Neutrophil (primary cell): ENCODE results near the gene INSC.

Experiments used
- H3K27ac ChIP-seq: fragments of 200-600 bp; sonication (generic); 2 replicates; pipeline ENCODE4 v1.5.1; 2016; ENCODE audit warnings: mild to moderate bottlenecking, moderate library complexity
- H3K27me3 ChIP-seq: fragments of 200-600 bp; sonication (generic); 2 replicates; pipeline ENCODE4 v1.6.0; 2016; ENCODE audit warnings: mild to moderate bottlenecking
- H3K36me3 ChIP-seq: fragments of 200-600 bp; sonication (generic); 2 replicates; pipeline ENCODE4 v1.5.1; 2017
- H3K4me1 ChIP-seq, 2 experiments: fragments of 200-600 bp in 1 of 2; sonication (generic) in 1 of 2; 1 replicate in 1 of 2; 2 replicates in 1 of 2; pipeline versions ENCODE4 v1.5.1 to v1.6.1; 2013 to 2016; ENCODE audit warnings: low read depth in 1 of 2, low read length in 1 of 2, mild to moderate bottlenecking in 1 of 2, moderate library complexity in 1 of 2; ENCODE audit not compliant: control insufficient read depth in 1 of 2, insufficient read depth in 1 of 2
- H3K4me3 ChIP-seq, 2 experiments: fragments of 200-600 bp in 1 of 2; sonication (generic) in 1 of 2; 1 replicate in 1 of 2; 2 replicates in 1 of 2; pipeline ENCODE4 v1.5.1; 2013 to 2016; ENCODE audit warnings: low read depth in 1 of 2, low read length in 1 of 2, mild to moderate bottlenecking in 1 of 2, moderate library complexity in 1 of 2
- H3K9me3 ChIP-seq: fragments of 200-600 bp; sonication (generic); 2 replicates; pipeline ENCODE4 v1.5.1; 2016
- CTCF ChIP-seq: fragments of 200-600 bp; sonication (generic); IDR thresholded peaks from 2 replicates; pipeline ENCODE4 v1.5.1; 2016; ENCODE audit warnings: antibody characterized with exemption

The INSC gene

GRCh38 chr11:15119826-15120225 lies 5.1 kb downstream of the INSC start:
- TF ChIP-seq CTCF, result no peak
- Histone ChIP-seq H3K9me3 (no peaks in the 10 kb centered on the region), H3K4me1 (peaks cover 8 to 11% of the 10 kb centered on the region in 2 experiments), H3K27me3 (peaks cover 39% of the 10 kb centered on the region), H3K36me3 (no peaks in the 10 kb centered on the region), H3K27ac (no peak overlapping the region), H3K4me3 (no peak overlapping the region)

- H3K27ac ChIP-seq, result no peak overlapping the region
- no peaks in the 10 kb centered on the region for H3K36me3 ChIP-seq
- no peaks in the 10 kb centered on the region for H3K9me3 ChIP-seq
- TF ChIP-seq CTCF, result no peak
- H3K4me3 ChIP-seq, result no peak overlapping the region
- H3K4me1 ChIP-seq, result peaks cover 0 to 6% of the 10 kb centered on the region in 2 experiments
- H3K27me3 ChIP-seq, result peaks cover 24% of the 10 kb centered on the region
These were observed 9.1 kb downstream of the INSC start for GRCh38 chr11:15123849-15124248.

GRCh38 chr11:15124528-15124927 lies 9.8 kb downstream of the INSC start:
- H3K36me3 ChIP-seq, result no peaks in the 10 kb centered on the region
- no peak overlapping the region for H3K27ac ChIP-seq
- no peak for TF ChIP-seq CTCF
- H3K4me3 ChIP-seq, result no peak overlapping the region
- no peaks in the 10 kb centered on the region for H3K9me3 ChIP-seq
- H3K27me3 ChIP-seq, result peaks cover 24% of the 10 kb centered on the region
- H3K4me1 ChIP-seq, result peaks cover 0 to 6% of the 10 kb centered on the region in 2 experiments

GRCh38 chr11:15127341-15127740 lies 12.6 kb downstream of the INSC start:
- H3K27me3 ChIP-seq, result peaks cover 23% of the 10 kb centered on the region
- no peaks in the 10 kb centered on the region for H3K9me3 ChIP-seq
- no peak overlapping the region for H3K27ac ChIP-seq
- no peaks in the 10 kb centered on the region for H3K36me3 ChIP-seq
- no peak overlapping the region for H3K4me3 ChIP-seq
- H3K4me1 ChIP-seq, result no peaks in the 10 kb centered on the region
- TF ChIP-seq CTCF, result no peak

GRCh38 chr11:15128621-15129020 lies 13.9 kb downstream of the INSC start:
- no peak overlapping the region for H3K4me3 ChIP-seq
- H3K27me3 ChIP-seq, result peaks cover 12% of the 10 kb centered on the region
- no peak for TF ChIP-seq CTCF
- H3K36me3 ChIP-seq, result no peaks in the 10 kb centered on the region
- H3K9me3 ChIP-seq, result no peaks in the 10 kb centered on the region
- H3K27ac ChIP-seq, result no peak overlapping the region
- H3K4me1 ChIP-seq, result no peaks in the 10 kb centered on the region

GRCh38 chr11:15136166-15136565 lies 21.4 kb downstream of the INSC start:
- no peak overlapping the region for H3K27ac ChIP-seq
- no peaks in the 10 kb centered on the region for H3K9me3 ChIP-seq
- TF ChIP-seq CTCF, result no peak
- H3K4me1 ChIP-seq, result no peaks in the 10 kb centered on the region
- no peak overlapping the region for H3K4me3 ChIP-seq
- no peaks in the 10 kb centered on the region for H3K27me3 ChIP-seq
- no peaks in the 10 kb centered on the region for H3K36me3 ChIP-seq
